GM18511 (cell line): ENCODE measurements around the gene SENP5.

Experiments used
- ATAC-seq: cut with Tn5 transposase; IDR thresholded peaks from one replicate; pipeline ENCODE4 v1.9.1; 2021; ENCODE audit warnings: mild to moderate bottlenecking, moderate library complexity; ENCODE audit not compliant: unreplicated experiment

SENP5 gene

DNA sequence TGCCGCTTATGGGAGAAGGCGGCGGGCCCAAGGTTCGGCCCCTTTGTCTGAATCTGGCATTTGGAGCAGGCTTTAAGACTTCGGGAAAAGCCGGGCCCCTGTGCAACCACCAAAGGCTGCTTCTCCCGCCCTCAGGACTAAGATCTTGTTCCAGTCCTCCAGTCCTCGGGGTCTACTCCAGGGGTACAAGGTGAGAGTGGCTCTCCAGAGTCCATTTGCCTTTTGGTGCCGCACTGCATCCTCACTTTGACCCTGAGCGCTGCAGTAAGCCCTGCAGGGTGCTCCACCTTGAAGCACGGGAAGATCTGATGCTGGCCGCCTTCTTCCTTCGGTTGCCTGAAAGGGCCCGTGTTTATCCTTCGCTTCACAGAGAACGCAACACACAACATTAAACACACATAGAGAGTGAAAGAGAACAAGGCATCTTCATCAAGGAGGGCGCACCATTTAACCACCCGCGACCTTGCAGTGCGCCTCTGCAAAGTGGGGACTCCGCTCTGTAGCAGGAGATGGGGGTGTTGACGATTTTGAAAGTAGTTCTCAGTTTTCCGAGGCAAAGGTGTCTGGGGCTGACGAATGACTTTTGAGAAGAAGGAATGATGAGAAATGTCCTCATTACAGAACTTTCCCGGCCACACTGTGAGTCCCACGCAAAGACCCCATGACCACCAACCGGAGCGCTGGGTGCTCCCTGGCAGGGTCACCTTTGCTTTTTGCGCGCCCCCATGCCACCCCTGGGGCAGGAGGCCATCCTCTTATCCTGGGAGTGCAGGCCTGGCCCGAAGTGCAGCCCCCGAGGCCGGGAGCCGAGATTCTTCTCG is 99.9 kb downstream of the SENP5 start:
- ATAC-seq = no peak

DNA sequence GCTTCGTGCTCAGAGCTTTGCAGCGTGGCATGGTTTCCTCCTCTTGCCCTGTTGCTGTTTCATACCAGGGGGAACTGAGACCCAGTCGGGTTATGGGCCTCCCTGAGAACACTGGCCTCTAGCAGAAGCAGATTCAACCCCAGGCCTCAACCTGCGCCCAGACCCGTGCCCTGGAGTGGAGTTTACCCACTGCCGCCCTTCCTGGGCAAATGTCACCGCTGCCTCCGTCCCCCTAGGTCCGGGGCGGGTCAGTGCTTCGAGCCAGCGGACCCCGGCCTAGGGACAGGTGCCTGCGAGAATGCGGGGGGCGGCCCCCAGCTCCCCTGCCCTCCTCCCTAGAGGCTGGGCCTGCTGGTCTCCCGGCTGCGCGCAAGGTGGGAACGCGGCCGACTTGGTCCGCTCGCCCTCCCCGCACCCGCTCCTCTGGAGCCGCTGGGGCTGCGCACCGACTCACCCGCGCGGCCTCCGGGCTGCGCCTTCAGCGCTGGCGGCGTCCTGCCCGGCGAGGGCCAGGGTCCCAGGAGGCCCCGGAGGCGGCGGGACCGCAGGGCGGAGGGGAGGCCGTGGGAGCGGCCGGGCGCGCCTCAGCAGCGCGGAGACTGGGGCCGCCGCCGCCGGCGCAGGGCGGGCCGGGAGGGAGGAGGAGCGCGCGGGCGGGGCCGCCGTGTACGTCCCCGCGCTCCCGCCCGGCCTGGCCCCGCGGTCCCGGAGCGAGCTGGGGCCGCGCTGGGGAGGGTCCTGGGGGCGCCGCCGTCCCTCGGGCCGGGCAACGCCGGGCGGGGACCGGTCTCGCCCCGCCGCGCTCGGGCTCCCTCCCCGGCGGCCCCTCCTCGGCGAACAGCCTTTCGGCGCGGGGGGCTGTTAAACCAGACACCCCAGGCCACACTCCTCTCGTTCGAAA is 100.8 kb downstream of the SENP5 start, which contains the start of gene PIGZ:
Gene PIGZ, minus strand, starts transcription at position 601 of the 901 bp plus-strand sequence. CDS start 16,802 bp downstream, outside the sequence.
- ATAC-seq = peak; percentile 70

DNA sequence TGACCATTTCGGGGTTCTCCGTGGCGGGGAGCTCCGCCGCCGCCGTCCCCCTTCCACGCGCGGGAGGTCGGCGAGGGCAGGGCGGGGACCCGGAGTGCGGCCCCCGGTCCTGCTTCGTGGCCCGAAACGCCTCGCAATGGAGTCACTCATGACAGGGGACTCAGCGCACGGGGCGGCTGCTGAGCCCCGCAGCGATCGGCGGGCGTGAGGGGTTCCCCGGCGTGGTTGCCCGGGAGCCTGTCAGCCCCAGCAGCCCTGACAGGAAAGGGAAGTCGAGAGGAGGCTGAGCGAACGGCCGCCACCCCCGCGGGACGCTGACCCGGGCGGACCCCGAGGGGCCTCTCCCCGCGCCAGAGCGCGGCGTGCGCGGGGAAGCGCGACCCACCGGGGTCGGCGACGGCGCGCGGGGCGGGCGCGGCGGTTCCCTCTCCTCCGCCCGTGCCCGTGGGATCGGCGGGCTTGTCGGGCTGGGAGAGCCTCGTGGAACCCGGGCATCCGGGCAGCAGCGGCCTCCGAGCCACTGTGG is 101.5 kb downstream of the SENP5 start:
- ATAC-seq = peak; percentile 56

DNA sequence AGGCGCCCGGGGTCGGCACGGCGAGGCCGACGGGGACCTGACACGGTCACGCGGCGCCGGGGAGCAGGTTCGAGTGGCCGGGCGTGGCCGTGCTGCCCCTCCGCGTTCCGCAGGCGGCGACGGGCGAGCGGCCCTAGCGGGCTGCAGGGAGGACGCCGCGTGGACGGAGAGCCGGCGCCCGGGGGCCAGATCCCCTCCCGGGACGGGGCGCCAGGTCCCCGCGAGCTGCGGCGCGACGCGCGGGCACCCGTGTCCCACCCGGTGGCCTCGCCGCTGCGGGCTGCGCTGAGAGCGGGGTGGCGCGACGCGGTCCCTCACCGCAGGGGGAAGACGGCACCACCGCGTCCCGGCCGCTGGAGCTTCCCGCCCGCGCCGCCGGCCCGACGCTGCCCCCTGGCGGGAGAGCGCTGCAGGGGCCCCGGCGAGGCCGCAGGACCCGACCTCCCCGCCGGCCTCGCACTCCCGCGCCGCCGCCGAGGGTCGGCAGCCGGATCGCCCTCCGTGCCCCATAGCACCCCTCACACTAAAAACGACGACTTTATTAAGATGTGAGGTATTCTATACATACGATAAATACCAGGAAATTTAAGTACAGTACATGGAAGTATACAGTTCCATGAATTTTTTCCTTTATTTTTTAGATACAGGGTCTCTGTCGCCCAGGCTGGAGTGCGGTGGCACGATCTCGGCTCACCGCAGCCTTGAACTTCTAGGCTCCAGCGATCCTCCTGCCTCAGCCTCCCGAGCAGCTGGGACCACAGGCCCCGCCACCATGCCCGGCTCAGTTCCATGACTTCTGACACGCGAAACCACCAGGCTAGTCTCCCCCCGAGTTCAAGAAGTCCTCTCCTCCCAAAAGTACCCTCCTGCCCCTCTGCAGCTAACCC is 102.2 kb downstream of the SENP5 start:
- peak; percentile 63 for ATAC-seq

DNA sequence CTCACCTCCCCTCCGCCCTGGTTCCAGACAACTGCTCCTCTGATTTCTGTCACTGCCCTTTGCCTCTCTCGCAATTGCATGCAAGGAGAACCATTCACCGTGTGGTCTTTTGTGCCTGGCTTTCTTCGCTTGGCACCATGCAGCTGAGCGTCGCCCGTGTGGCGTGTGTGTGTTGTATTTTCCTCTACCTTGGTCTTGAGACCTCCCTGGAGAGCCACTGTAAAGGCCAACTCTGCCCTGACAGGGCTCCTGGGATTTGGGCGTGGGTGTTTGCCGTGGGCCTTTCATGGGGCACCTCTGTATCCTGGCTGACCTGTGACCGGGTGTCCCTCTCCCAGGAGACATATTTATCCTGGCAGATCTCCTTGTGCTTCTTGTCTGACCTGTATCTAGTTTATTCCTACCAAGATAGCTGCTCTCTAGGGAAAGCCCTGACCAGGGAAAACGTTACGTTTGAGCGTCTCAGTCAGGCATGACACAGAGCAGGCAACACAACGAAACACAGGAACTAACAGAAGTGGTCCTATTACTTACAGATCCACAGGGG is 102.9 kb downstream of the SENP5 start:
- no peak for ATAC-seq

DNA sequence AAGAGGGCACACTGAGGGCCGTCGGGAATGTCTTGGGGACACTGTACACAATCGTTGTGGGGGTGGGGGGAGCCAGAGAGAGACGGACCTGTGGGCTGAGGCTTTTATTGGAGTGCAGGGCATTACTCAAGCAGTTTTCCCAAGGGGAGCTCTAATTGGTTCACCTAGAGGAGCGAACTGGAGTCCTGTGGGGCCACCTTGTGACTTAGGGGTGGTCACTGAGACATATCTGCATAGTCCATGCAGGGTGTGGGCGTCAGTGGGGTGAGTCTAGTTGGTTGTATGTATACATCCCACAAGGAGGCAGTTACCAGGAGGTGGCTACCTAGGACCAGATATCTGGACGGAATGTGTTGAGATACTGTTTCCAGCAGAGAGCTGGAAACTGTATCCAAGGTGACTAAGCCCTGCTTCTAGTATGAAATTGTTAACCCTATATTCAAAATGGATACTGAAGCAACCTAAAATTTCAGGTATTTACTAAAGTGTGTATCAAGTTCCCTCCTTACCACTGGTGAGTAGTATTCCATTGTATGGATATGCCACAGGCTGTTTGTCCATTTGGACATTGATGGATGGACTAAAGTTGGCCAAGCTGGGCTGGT is 103.5 kb downstream of the SENP5 start:
- no peak for ATAC-seq

DNA sequence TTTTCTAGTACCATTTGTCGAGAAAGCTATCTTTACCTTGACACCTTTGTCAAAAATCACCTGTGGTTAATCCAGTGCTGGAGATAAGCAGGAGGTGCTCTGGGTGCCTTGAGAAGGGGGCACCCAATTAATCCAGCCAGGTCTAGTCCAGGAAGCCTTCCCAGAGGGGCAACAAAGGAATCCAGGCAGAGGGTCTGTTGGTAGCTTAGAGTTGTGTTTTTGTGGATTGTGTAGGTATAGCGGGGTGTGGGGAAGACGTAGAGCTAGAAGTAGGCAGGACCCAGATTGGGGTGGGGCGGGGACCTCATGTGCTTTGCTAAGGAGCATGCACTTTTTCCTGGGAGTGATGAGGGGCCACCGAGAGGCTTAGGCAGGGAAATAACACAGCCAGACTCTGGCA is 106.9 kb downstream of the SENP5 start:
- no peak for ATAC-seq

DNA sequence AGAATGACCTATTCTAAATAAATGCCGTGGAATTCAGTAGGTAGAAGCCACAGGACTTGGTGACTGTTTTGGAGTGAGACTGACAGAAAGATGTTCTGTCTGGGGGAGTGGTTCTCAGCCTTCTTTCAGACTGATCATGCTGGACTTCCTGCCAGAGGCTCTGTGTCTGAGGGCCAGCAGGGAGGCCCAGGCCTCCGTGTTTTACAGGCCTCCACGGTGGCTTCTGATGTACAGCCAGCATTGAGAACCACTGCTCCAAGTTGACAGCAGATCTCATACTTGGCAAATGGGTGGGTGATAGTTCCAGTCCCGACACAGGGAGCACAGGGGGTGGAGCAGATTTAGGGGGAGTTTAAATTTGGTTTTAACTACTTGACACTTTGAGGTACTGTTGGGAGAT is 107.6 kb downstream of the SENP5 start:
- no peak for ATAC-seq

DNA sequence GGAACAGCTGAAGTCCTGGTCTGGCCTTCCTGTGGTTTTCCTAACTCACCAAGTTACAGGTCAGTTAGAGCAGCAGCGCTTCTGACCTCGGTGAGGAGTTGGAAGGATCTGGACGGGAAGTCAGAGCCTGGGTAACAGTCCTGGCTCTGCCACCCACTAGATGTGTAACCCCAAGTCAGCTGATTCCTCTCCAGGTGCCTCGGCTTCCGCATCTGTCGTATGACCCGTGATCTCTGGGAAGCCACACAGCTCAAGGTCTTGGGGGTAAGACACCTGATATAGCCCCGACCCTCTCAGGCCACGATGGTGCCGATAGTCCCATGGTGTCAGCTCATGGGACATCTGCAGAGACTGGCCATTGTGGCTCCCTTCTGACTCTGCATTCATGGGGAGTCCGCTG is 109.2 kb downstream of the SENP5 start:
- ATAC-seq = no peak

DNA sequence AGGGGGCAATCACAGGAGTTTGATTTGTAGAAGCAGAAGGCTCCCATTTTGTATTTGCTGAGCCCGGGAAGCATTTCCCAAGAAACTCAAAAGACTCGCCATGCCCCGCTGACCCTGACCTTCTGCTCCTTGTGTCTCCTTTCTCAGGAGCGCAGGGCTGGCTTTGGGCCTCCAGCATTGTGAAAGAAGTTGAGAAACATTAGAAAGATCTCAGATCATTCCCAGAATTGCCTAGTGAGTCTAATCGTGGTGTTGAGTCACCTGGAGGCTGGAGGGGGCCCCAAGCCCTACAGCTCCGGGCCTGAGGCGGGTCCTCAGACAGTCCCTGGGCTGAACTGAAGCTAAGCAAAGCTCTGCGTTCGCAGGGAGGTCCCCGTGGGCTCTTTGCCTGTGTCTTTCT is 111.8 kb downstream of the SENP5 start:
- ATAC-seq = no peak

DNA sequence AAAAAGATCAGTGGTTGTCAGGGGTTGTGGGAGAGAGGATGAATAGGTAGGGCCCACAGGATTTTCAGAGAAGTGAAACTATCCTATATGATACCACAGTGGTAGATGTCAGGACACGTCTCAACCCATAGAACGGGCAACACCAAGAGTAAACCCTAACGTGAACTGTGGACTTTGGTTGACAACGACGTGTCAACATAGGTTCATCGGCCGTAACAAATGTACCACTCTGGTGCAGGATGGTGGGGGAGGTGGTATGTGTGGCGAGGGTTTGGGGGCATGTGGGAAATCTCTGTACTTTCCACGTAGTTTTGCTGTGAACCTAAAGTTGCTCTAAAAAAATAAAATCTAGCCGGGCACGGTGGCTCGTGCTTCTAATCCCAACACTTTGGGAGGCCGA is 113.9 kb downstream of the SENP5 start:
- no peak for ATAC-seq

DNA sequence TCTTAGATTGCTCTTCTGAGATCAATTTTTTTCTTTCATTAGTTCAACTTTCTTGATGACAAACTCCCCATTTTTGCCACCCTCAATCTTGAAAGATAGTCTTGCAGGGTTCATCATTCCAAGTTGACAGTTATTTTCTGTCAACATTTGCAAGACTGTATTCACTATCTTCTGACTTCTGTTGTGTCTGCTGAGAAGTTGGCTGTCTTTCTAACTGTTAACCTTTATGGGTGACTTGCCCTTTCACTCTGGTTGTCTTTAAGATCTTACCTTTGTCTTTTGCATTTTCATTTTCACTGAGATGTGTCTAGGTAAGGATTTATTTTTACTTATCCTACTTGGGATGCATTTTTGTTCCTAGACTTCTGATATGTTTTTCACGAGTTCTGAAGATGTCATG is 115.5 kb downstream of the SENP5 start:
- no peak for ATAC-seq
